Pancreas (tissue), 10 donors: Measurements from ENCODE around the gene CCDC93. TPM values are rescaled to one million over a fixed set of nuclear protein-coding genes. Genes with fewer than 3 reads are reported as not detected.

ENCODE experiments used
- ATAC-seq, 4 donors: fragments of 200-7000 bp; cut with Tn5 transposase; one replicate each; pipeline versions ENCODE4 v1.8.0 to v1.9.1; 2020; ENCODE audit warnings: mild to moderate bottlenecking in 4 of 4, moderate library complexity in 4 of 4
- DNase-seq, 6 donors: peaks; one replicate each; pipeline ENCODE4 v3.0.0-alpha.2; 2020
- FAIRE-seq: peaks from 2 replicates; lab custom pipeline; 2012; peaks lifted over from hg19 to GRCh38; lab: Jason Lieb, UNC
- H3K27ac ChIP-seq, 4 donors: fragments of 200-600 bp; sonication (generic); 1 replicate in 3 of 4; 2 replicates in 1 of 4; pipeline versions ENCODE4 v1.5.0 to v1.8.0; 2020
- H3K27me3 ChIP-seq, 4 donors: fragments of 200-600 bp; one replicate each; pipeline ENCODE4 v1.8.0; 2021
- H3K36me3 ChIP-seq, 3 donors: fragments of 200-600 bp; sonication (generic) in 1 of 3; one replicate each; pipeline versions ENCODE4 v1.5.0 to v1.8.0; 2020 to 2021
- H3K4me1 ChIP-seq, 3 donors: fragments of 200-600 bp; one replicate each; pipeline ENCODE4 v1.8.0; 2021
- H3K4me3 ChIP-seq, 4 donors: fragments of 200-600 bp; sonication (generic) in 2 of 4; one replicate each; pipeline versions ENCODE4 v1.5.0 to v1.8.0; 2020 to 2021
- H3K9me3 ChIP-seq, 4 donors: fragments of 200-600 bp; one replicate each; pipeline ENCODE4 v1.8.0; 2021
- CTCF ChIP-seq, 4 donors: fragments of 200-600 bp; sonication (generic) in 3 of 4; IDR thresholded peaks; one replicate each; pipeline versions ENCODE4 v1.5.0 to v1.8.0; 2021; ENCODE audit warnings: antibody characterized with exemption in 4 of 4
- WGBS, 2 donors: extraction: QIAGEN DNeasy Blood & Tissue Kit; methylation state at CpG; one replicate each; pipeline ENCODE4 v1.1.7; 2013; 5-methylcytosine and 5-hydroxymethylcytosine counted together
- intact Hi-C, 3 donors: fragments of 100-400 bp; cut with DNase I; formaldehyde crosslinking; loops; one replicate each; pipeline versions ENCODE4 v1.11.1 to v1.14.2; 2022
- polyA plus RNA-seq, 2 donors: library from polyadenylated mRNA; stranded (reverse); fragments of 200-250 nt; gene quantifications; one replicate each; pipeline ENCODE4 v1.2.3, GENCODE V29; 2013
- total RNA-seq, 6 donors: library from RNA; stranded (reverse); fragmentation: NEBNext Ultra II Directional in 4 of 6; extraction: Animal tissue kit (Norgen Biotek cat#: 25700) in 4 of 6; gene quantifications; one replicate each; pipeline versions ENCODE4 v1.2.1 to v1.2.4, GENCODE V29; 2021 to 2023
- donor health status: healthy with polysubstance abuse.
- donor health status: DM: no; HTN: no; CAD: no; lungs with moderate emphysema.
- donor health status: DM: no; HTN: no; CAD: no.
- donor health status: control.
- donor health status: control.
- donor health status: Bipolar disorder and iron deficiency.
- donor health status: DM: yes; HTN: yes; CAD: no.
- donor health status: DM: no; HTN: no; CAD: no.
- donor health status: DM: no; HTN: no; CAD: no.
- donor health status: DM: yes; HTN: yes; CAD: no.

CCDC93 gene
- total and polyA plus RNA-seq, 8 donors = 8.2 to 28.6 (median 17.0) TPM

GRCh38 chr2:117949806-117950205, 64.1 kb downstream of the CCDC93 start:
- peaks cover 6 to 83% (median 15%) of the 10 kb centered on the region in 3 donors for H3K36me3 ChIP-seq
- WGBS, 2 donors = 75 to 83% methylated on average over 5 of the region's 5 CpGs
- no peak overlapping the region for H3K27ac ChIP-seq

GRCh38 chr2:117948615-117949014, 65.3 kb downstream of the CCDC93 start:
- 84 to 87% methylated on average over 1 of the region's 1 CpG for WGBS, 2 donors
- intact Hi-C loops = no loop called here
- no peaks in the 10 kb centered on the region for H3K4me1 ChIP-seq
- no peak overlapping the region for H3K27ac ChIP-seq
- no peak for TF ChIP-seq CTCF (IDR thresholded peaks at IDR 0.05)
- peak in 2 of 4 donors; percentile 30 to 41 for ATAC-seq
- H3K9me3 ChIP-seq = no peaks in the 10 kb centered on the region
- H3K36me3 ChIP-seq = peaks cover 6 to 84% (median 16%) of the 10 kb centered on the region in 3 donors
- H3K27me3 ChIP-seq = no peaks in the 10 kb centered on the region
- H3K4me3 ChIP-seq = no peak overlapping the region
- FAIRE-seq = no peak
- no peak for DNase-seq

More at GRCh38 chr2:117949806-117950205, 64.1 kb downstream of the CCDC93 start:
- Histone ChIP-seq H3K27me3 (no peaks in the 10 kb centered on the region), H3K4me1 (no peaks in the 10 kb centered on the region), H3K4me3 (no peak overlapping the region), H3K9me3 (no peaks in the 10 kb centered on the region)
- ATAC-seq = no peak
- FAIRE-seq = no peak
- intact Hi-C loops = no loop called here
- no peak for DNase-seq
- TF ChIP-seq CTCF (IDR thresholded peaks at IDR 0.05) = no peak

- ATAC-seq (no peak), FAIRE-seq (no peak), DNase-seq (no peak)
- Histone ChIP-seq H3K4me1 (no peaks in the 10 kb centered on the region), H3K9me3 (no peaks in the 10 kb centered on the region), H3K27ac (no peak overlapping the region), H3K4me3 (no peak overlapping the region), H3K36me3 (peaks cover 2 to 81% (median 23%) of the 10 kb centered on the region in 3 donors), H3K27me3 (no peaks in the 10 kb centered on the region)
- intact Hi-C loops = no loop called here
- no peak for TF ChIP-seq CTCF (IDR thresholded peaks at IDR 0.05)
- 86 to 94% methylated on average over 5 of the region's 5 CpGs for WGBS, 2 donors
Observed at GRCh38 chr2:117945296-117945695, 68.6 kb downstream of the CCDC93 start.

GRCh38 chr2:117944816-117945215, 69.1 kb downstream of the CCDC93 start:
- DNase-seq (no peak), ATAC-seq (no peak), FAIRE-seq (no peak)
- no peak for TF ChIP-seq CTCF (IDR thresholded peaks at IDR 0.05)
- intact Hi-C loops = no loop called here
- Histone ChIP-seq H3K27ac (no peak overlapping the region), H3K36me3 (peaks cover 3 to 84% (median 27%) of the 10 kb centered on the region in 3 donors), H3K9me3 (no peaks in the 10 kb centered on the region), H3K4me3 (no peak overlapping the region), H3K4me1 (no peaks in the 10 kb centered on the region), H3K27me3 (no peaks in the 10 kb centered on the region)
- WGBS, 2 donors = 97 to 98% methylated on average over 2 of the region's 2 CpGs

- Histone ChIP-seq H3K27me3 (no peaks in the 10 kb centered on the region), H3K4me3 (no peak overlapping the region), H3K36me3 (peaks cover 3 to 84% (median 29%) of the 10 kb centered on the region in 3 donors), H3K27ac (no peak overlapping the region), H3K9me3 (no peaks in the 10 kb centered on the region), H3K4me1 (no peaks in the 10 kb centered on the region)
- no peak for FAIRE-seq
- DNase-seq = no peak
- 72 to 75% methylated on average over 3 of the region's 3 CpGs for WGBS, 2 donors
- intact Hi-C loops = no loop called here
- ATAC-seq = no peak
- TF ChIP-seq CTCF (IDR thresholded peaks at IDR 0.05) = no peak
Observed at GRCh38 chr2:117943013-117943672, 70.7 kb downstream of the CCDC93 start.
